Measurements from ENCODE around the gene ZNF385B.

ZNF385B gene

GRCh38 chr2:179559108-179559806 is 302.2 kb downstream of the ZNF385B start:
- DNase-seq (ENCODE audit: low read depth, low spot score), result no peak
- in situ Hi-C loops (cut with HindIII; ENCODE audit: low sequenced_read_pairs), result no loop called here
- H3K4me3 ChIP-seq (ENCODE audit: low read depth, low read length), result no peak overlapping the region
- TF ChIP-seq, protein P1, sequence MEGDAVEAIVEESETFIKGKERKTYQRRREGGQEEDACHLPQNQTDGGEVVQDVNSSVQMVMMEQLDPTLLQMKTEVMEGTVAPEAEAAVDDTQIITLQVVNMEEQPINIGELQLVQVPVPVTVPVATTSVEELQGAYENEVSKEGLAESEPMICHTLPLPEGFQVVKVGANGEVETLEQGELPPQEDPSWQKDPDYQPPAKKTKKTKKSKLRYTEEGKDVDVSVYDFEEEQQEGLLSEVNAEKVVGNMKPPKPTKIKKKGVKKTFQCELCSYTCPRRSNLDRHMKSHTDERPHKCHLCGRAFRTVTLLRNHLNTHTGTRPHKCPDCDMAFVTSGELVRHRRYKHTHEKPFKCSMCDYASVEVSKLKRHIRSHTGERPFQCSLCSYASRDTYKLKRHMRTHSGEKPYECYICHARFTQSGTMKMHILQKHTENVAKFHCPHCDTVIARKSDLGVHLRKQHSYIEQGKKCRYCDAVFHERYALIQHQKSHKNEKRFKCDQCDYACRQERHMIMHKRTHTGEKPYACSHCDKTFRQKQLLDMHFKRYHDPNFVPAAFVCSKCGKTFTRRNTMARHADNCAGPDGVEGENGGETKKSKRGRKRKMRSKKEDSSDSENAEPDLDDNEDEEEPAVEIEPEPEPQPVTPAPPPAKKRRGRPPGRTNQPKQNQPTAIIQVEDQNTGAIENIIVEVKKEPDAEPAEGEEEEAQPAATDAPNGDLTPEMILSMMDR (IDR thresholded peaks at IDR 0.05; ENCODE audit: low read depth, low read length), result no peak

GRCh38 chr2:179558010-179558934 is 303.1 kb downstream of the ZNF385B start:
- TF ChIP-seq, protein P1 (IDR thresholded peaks at IDR 0.05; ENCODE audit: low read depth, low read length), result no peak
- in situ Hi-C loops (cut with HindIII; ENCODE audit: low sequenced_read_pairs), result no loop called here

DNA sequence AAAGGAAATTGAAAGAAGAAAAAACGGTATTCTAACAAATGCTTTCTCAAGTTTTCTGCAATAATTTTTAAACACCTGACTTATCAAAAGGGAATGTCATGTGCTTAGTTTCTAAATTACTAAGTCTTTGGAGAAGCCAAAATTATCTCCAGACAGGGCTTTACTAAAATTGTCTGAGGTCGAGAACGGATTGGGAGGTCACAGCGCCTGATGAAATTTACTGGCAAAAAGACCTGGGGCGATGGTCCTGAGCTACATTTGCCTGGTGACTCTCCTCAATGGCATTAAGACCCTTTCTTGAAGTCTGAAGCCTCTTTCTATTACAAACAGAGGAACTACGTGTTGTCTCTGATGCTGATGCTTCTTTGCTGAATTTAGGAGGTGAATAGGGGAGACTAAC is 305.0 kb downstream of the ZNF385B start:
- TF ChIP-seq, protein P1 (IDR thresholded peaks at IDR 0.05; ENCODE audit: low read depth, low read length), result no peak
- H3K4me3 ChIP-seq (ENCODE audit: low read depth, low read length), result no peak overlapping the region
- no peak for DNase-seq (ENCODE audit: low read depth, low spot score)
- in situ Hi-C loops (cut with HindIII; ENCODE audit: low sequenced_read_pairs), result no loop called here

More at GRCh38 chr2:179558010-179558934, 303.1 kb downstream of the ZNF385B start:
- DNase-seq (ENCODE audit: low read depth, low spot score), result no peak
- no peak overlapping the region for H3K4me3 ChIP-seq (ENCODE audit: low read depth, low read length)

DNA sequence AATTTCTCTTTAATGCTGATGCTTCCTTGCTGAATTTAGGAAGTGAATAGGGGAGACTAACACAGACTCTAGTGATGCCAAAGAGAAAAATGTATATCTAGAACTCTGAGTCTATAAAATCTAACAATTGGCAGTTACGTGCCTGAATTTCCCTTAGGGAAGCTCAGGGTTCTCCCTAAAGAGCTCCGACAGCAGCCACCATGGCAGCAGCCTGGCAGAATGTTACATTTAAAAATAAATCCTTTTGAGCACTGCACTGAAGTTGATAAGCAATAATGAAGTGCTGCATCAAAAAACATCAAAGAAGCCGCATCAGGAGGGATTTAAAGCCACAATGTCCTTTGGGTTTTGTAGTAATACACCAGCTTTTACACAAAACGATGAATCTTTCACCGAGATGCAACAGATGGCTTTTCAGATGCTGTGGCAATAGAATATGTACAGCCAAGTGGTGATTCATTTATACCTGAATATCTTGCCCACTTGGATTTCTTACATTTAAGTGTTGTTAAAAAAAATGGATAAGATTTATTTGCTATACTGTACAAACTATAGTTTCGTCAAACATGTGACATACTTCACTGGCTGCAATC is 305.6 kb downstream of the ZNF385B start:
- DNase-seq (ENCODE audit: low read depth, low spot score), result no peak
- TF ChIP-seq, protein P1 (IDR thresholded peaks at IDR 0.05; ENCODE audit: low read depth, low read length), result no peak
- in situ Hi-C loops (cut with HindIII; ENCODE audit: low sequenced_read_pairs), result no loop called here
- no peak overlapping the region for H3K4me3 ChIP-seq (ENCODE audit: low read depth, low read length)

DNA sequence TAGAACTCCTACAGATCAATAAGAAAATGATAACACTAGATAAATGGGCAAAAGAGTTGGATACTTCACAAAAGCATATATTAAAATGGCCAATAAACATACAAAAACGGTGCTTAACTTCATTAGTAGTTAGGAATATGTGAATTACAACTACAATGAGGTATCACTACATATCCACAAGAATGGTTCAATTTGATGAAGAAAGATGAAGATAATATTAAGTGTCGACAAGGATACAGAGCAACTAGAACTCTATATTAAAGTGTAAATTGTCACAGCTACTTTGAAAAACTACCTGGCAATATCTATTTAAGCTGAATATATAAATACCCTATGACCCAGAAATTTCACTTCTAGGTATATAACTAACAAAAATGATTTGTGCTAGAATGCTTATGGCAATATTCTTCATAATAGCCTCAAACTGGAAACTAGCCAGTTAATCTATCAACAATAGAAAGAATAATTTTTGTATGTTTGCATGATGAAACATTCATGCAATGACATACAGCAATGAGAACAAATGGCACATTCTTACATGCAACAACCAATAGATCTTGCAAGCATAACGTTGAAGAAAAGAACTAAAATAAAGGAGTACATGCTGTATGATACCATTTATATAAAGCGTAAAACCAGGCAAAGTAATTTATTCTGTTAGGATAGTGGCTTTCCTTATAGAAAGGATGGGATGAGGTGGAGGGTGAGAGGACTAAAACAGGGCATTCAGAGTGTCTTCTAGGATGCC is 306.6 kb downstream of the ZNF385B start:
- in situ Hi-C loops (cut with HindIII; ENCODE audit: low sequenced_read_pairs), result no loop called here
- TF ChIP-seq, protein P1 (IDR thresholded peaks at IDR 0.05; ENCODE audit: low read depth, low read length), result no peak
- no peak overlapping the region for H3K4me3 ChIP-seq (ENCODE audit: low read depth, low read length)
- no peak for DNase-seq (ENCODE audit: low read depth, low spot score)

- TF ChIP-seq, protein P1 (IDR thresholded peaks at IDR 0.05; ENCODE audit: low read depth, low read length), result no peak
- no peak overlapping the region for H3K4me3 ChIP-seq (ENCODE audit: low read depth, low read length)
- no peak for DNase-seq (ENCODE audit: low read depth, low spot score)
- in situ Hi-C loops (cut with HindIII; ENCODE audit: low sequenced_read_pairs), result no loop called here
Observed at GRCh38 chr2:179553382-179553781, 308.0 kb downstream of the ZNF385B start.

Measured in astrocyte of the spinal cord (primary cell).